Hematopoietic multipotent progenitor cell (in vitro differentiated cells): ENCODE results near the gene NBEA. TPM values are rescaled to one million over a fixed set of nuclear protein-coding genes. Genes with fewer than 3 reads are reported as not detected.

Experiments
- DNase-seq, 3 donors: peaks; one replicate each; pipeline ENCODE4 v3.0.0-alpha.2; 2011 to 2015; ENCODE audit warnings: low read depth in 2 of 3, low spot score in 2 of 3
- small RNA-seq: library from RNA; depleted of rRNA; stranded (forward); fragments of <200 nt; gene quantifications from one replicate; pipeline ENCODE3, GENCODE V24; 2012
- total RNA-seq: library from RNA; depleted of rRNA; stranded (reverse); fragments of >200 nt; gene quantifications from one replicate; pipeline ENCODE4 v1.2.3, GENCODE V29; 2012

Gene NBEA
- total RNA-seq, 1 donor, result 4.6 TPM

- peak in 2 of 3 donors; percentile 26 to 51 for DNase-seq
These were observed 778.9 kb downstream of the NBEA start for GRCh38 chr13:35720690-35721554.

Small RNA genes within 50 kb of the gene (small RNA-seq; reads per million reads assigned to genes)
- gene RF00017, result not detected
